Measurements from ENCODE around the gene PTPRH.

- TF ChIP-seq CTCF (IDR thresholded peaks at IDR 0.05; ENCODE audit: insufficient read depth, low read depth, low read length): no peak
- TF ChIP-seq EZH2 (IDR thresholded peaks at IDR 0.05; ENCODE audit: insufficient read depth, low read length): no peak
Measured at GRCh38 chr19:55249841-55250240, 40.5 kb upstream of the PTPRH start.

Data from astrocyte (in vitro differentiated cells and primary cell).